RPMI8226 (cell line): ENCODE data around the gene FKBP7.
A peak's percentile ranks its signal among the peaks of the same experiment; 100 is the strongest.
"Not testable (repeated sequence)": the region's sequence is repeated elsewhere in the genome, so short reads cannot be mapped to it uniquely, and the experiment has no call there.

Experiments used
- DNase-seq: peaks from one replicate; pipeline ENCODE4 v3.0.0-alpha.2; 2015

The FKBP7 gene

GRCh38 chr2:178448968-178449661 lies 29.3 kb downstream of the FKBP7 start:
- DNase-seq, result no peak

DNA sequence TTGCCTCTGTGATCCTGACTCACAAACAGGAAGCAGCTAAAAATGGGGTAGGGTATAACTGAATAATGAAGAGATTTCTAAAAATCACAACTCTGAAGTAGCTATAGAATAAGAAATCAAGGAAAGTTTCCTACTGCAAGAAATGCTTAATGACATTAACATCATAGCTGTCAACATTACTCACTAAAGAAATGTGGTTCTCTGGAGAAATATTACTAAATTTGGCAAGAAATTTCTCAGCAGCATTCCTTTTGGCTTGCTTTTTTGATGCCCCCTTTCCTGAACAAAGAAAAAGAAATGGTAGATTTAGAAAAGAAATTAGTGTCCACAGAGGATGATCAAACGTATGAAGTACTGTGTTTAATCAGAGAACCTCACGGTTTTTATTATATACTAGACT lies 37.0 kb downstream of the FKBP7 start:
- DNase-seq, result no peak

DNA sequence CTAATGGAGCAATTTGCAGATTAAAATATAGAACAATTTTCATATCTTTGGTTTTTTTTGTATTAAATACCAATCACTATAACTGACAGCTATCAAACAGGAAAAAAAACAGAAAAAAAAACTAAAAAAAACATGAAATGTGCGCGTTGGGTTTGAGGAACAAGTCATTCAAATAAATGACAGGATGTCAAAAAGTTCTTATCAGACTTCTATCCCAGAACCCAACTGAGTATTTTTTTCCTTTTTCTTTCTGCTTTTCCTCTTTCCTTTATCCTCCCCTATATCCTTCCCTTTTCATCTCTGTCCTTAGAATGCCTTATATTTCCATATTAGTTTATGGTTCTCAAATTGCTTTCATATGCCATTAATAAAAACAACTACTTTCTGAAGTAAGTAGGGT lies 41.7 kb downstream of the FKBP7 start:
- DNase-seq, result no peak

GRCh38 chr2:178429336-178429735 lies 49.1 kb downstream of the FKBP7 start:
- no peak for DNase-seq

- no peak for DNase-seq
These were observed 50.0 kb downstream of the FKBP7 start for GRCh38 chr2:178428396-178428806.

GRCh38 chr2:178427458-178427857 lies 50.9 kb downstream of the FKBP7 start:
- no peak for DNase-seq

- no peak for DNase-seq
These were observed 52.0 kb downstream of the FKBP7 start for GRCh38 chr2:178426388-178426787.

DNA sequence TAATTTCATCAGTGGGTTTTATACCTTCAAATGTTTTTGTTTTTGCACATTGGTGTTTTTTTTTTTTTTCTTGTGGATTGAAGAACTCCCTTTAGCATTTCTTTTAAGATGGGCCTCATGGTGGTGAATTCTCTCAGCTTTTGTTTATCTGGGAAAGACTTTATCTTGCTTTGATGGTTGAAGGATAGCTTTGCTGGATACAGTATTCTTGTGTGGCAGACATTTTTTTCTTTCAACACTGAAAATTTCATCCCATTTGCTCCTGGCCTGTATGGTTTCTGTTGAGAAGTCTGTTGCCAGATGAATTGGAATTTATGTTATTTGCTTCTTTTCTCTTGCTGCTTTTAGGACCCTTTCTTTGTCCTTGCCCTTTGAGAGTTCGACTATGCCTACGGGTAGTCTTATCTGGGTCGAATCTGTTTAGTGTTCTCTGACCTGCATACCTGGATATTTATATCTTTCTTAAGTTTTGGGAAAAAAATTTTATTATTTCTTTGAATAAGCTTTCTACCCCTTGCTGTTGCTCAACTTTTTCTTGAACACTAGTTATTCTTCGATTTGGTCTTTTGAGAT lies 53.1 kb downstream of the FKBP7 start:
- DNase-seq, result no peak

GRCh38 chr2:178423746-178424145 lies 54.7 kb downstream of the FKBP7 start:
- not testable (repeated sequence) for DNase-seq

DNA sequence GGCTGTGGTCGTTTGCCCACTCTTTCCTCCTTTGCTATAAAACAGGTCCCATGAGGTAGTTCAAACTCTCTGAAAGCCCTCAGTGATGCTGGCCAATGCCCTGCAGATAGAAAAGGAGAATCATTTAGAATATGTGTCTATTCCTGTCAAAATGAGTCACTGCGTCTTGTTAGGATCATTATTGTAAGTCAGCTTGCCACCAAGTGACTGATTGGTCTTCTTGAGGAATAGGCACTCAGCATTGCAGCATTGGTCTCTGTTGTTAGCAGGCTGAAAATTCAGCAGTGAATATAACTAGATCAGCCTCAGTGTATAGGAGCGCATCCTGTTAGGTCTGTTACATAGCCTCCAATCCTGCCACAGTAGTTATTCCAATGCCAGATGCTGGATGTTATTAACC lies 56.3 kb downstream of the FKBP7 start:
- no peak for DNase-seq

DNA sequence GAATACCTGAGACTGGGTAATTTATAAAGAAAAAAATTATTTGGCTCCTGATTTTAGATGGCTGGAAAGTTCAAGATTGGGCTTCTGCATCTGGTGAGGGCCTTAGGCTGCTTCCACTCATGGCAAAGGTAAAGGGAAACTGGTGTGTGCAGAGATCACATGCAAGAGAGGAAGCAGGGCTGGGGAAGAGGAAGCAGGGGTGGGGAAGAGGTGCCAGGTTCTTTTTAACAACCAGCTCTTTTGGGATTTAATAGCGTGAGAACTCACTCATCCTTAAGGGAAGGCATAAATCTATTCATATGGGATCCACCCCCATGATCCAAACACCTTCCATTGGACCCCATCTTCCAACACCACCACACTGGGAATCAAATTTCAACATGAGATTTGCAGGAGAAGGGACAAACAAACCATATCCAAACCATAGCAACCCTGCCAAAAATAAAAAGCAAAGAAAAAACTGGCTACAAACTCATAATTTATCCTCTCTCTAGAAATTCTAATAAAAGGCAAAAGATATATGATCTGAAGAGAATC lies 57.9 kb downstream of the FKBP7 start:
- no peak for DNase-seq

- DNase-seq, result peak; percentile 37
These were observed 59.3 kb downstream of the FKBP7 start for GRCh38 chr2:178419123-178419522.

DNA sequence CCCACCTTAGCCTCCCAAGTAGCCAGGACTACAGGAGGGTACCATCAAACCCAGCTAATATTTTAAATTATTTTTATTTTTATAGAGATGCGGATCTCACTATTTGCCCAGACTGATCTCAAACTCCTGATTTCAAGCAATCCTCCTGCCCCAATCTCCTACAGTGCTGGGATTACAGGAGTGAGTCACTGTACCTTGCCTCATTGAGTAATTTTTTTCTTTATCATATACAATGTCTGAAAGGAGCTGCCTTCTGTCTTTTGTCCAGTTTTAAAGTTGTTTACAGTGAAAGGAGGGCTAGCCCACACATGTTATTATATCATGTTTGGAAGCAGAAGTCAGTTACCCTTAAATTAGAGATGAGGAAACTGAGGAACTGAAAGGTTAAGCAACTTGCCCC lies 60.0 kb downstream of the FKBP7 start:
- DNase-seq, result no peak

DNA sequence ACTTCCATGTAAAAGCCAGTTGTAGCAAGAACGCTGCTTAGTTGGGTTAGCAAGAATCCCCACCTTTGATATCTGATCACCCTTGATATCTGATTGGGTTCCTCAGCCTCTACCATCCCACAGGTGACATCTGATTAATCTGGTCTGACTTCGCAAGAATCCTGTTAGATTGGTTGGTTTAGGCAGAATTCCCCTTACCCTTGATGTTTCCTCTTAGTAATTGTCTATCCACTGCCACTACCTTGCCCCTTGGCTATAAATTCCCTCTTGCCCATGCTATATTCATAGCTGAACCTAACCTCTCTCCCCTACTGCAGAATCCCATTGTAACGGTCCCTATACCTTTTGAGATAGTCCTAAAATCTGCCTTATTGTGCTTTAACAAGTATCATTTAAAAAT lies 60.5 kb downstream of the FKBP7 start:
- DNase-seq, result no peak

DNA sequence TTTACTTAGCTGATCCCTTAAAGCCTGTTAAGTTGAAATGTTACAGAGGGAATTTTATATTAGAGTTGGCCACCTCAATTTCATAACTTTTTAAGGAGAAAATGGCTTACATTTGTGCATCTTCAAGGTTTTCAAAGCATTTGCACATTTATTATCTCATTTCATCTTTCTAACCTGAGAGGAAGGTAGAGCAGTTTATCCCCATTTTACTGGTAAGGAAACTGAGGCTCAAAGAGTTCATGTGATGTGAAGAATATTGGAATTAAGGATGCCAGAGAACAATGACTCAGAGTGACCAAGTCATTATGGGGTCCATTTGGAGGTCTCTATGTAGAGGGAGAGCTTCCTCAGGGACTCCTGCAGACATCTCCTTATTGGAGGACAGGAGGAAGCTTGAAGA lies 62.4 kb downstream of the FKBP7 start:
- DNase-seq, result no peak

- peak; percentile 95 for DNase-seq
These were observed 63.8 kb downstream of the FKBP7 start for GRCh38 chr2:178414266-178415247.
